ENCODE results near the gene EDAR. TPM values are rescaled to one million over a fixed set of nuclear protein-coding genes. Genes with fewer than 3 reads are reported as not detected.

EDAR gene
- total and polyA plus RNA-seq, 9 of the 15 experiments (the other 6 are each of a cell fraction or from before 2014, with no cell fraction given) = 0.01 TPM; not detected in 8

DNA sequence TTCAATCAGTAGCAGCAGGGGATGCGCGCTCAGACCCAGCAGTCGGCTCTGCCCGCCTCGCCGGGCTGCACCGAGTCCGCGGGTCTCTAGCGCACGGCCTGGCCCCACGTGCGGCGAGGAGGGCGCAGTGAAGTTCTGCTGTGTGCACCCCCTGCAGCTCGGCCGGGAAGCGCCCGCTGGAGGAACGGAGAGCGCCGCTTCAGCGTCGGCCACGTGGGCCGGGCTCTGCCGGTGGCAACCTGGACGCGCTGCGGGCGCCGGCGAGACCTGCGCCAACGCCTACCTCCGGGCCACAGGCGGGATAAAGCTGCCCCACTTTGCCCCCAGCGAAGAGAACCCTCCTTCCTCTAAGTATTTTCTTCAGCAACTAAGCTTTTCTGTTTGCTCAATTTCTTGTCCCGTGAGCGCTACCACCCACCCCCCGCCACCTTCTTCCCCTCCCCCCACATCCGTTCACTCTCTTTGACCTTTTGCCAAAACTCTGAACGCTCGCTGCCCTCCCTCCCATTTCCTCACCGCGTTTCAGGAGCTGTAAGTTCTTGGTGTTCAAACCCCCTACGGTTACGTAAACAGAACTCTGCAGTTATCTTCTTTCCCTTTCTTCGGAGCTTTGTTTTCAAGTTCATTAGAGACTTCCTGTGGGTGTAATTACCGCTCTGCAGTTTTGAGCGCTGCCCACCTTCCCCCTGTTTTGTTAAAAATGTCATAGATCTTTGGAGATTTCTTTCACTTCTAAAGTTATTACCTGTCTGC lies 42.6 kb upstream of the EDAR start (continued):
- TF ChIP-seq, protein P1, sequence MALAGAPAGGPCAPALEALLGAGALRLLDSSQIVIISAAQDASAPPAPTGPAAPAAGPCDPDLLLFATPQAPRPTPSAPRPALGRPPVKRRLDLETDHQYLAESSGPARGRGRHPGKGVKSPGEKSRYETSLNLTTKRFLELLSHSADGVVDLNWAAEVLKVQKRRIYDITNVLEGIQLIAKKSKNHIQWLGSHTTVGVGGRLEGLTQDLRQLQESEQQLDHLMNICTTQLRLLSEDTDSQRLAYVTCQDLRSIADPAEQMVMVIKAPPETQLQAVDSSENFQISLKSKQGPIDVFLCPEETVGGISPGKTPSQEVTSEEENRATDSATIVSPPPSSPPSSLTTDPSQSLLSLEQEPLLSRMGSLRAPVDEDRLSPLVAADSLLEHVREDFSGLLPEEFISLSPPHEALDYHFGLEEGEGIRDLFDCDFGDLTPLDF (CRISPR knock-in tag; IDR thresholded peaks at IDR 0.05) = no peak
- TF ChIP-seq MTA1 (IDR thresholded peaks at IDR 0.05; ENCODE audit: borderline replicate concordance) (no peak), TSC22D4 (tag; IDR thresholded peaks at IDR 0.05) (no peak), ZBTB1 (CRISPR knock-in tag; IDR thresholded peaks at IDR 0.05; ENCODE audit: borderline replicate concordance, low read depth) (no peak), HMG20B (CRISPR knock-in tag; IDR thresholded peaks at IDR 0.05) (no peak), GABPA (tag; conservative IDR thresholded peaks at IDR 0.05; ENCODE audit: low read depth) (no peak), ZKSCAN1 (IDR thresholded peaks at IDR 0.05; ENCODE audit: low read depth, low read length) (no peak), CBX8 (IDR thresholded peaks at IDR 0.05; ENCODE audit: borderline replicate concordance, extremely low read depth, low read depth, low read length, poor library complexity, severe bottlenecking) (no peak), ZNF224 (CRISPR knock-in tag; IDR thresholded peaks at IDR 0.05) (no peak), ZNF644 (tag; IDR thresholded peaks at IDR 0.05; ENCODE audit: low read depth) (no peak), FIP1L1 (IDR thresholded peaks at IDR 0.05; ENCODE audit: low read depth, low read length, poor library complexity, severe bottlenecking) (peak; percentile 29), ZC3H4 (CRISPR knock-in tag; IDR thresholded peaks at IDR 0.05; ENCODE audit: borderline replicate concordance) (no peak), RB1 (IDR thresholded peaks at IDR 0.05; ENCODE audit: low read depth) (no peak), POLR2H (tag; IDR thresholded peaks at IDR 0.05; ENCODE audit: low read depth) (no peak), NONO (IDR thresholded peaks at IDR 0.05; ENCODE audit: low read depth in 2 of 2, low read length in 1 of 2) (no peak), MNT (conservative IDR thresholded peaks at IDR 0.05) (peak in 1 of 2 experiments; percentile 39; a peak in 2 of 4 replicates)
- TF ChIP-seq, protein P2, sequence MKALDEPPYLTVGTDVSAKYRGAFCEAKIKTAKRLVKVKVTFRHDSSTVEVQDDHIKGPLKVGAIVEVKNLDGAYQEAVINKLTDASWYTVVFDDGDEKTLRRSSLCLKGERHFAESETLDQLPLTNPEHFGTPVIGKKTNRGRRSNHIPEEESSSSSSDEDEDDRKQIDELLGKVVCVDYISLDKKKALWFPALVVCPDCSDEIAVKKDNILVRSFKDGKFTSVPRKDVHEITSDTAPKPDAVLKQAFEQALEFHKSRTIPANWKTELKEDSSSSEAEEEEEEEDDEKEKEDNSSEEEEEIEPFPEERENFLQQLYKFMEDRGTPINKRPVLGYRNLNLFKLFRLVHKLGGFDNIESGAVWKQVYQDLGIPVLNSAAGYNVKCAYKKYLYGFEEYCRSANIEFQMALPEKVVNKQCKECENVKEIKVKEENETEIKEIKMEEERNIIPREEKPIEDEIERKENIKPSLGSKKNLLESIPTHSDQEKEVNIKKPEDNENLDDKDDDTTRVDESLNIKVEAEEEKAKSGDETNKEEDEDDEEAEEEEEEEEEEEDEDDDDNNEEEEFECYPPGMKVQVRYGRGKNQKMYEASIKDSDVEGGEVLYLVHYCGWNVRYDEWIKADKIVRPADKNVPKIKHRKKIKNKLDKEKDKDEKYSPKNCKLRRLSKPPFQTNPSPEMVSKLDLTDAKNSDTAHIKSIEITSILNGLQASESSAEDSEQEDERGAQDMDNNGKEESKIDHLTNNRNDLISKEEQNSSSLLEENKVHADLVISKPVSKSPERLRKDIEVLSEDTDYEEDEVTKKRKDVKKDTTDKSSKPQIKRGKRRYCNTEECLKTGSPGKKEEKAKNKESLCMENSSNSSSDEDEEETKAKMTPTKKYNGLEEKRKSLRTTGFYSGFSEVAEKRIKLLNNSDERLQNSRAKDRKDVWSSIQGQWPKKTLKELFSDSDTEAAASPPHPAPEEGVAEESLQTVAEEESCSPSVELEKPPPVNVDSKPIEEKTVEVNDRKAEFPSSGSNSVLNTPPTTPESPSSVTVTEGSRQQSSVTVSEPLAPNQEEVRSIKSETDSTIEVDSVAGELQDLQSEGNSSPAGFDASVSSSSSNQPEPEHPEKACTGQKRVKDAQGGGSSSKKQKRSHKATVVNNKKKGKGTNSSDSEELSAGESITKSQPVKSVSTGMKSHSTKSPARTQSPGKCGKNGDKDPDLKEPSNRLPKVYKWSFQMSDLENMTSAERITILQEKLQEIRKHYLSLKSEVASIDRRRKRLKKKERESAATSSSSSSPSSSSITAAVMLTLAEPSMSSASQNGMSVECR (CRISPR knock-in tag; IDR thresholded peaks at IDR 0.05) = no peak

Measured in K562 (cell line).